ENCODE data around the gene TTC9B. TPM values are rescaled to one million over a fixed set of nuclear protein-coding genes. Genes with fewer than 3 reads are reported as not detected.

Gene TTC9B
- total RNA-seq, 3 donors from 2014 or later: 2.0 TPM; not detected in 2

DNA sequence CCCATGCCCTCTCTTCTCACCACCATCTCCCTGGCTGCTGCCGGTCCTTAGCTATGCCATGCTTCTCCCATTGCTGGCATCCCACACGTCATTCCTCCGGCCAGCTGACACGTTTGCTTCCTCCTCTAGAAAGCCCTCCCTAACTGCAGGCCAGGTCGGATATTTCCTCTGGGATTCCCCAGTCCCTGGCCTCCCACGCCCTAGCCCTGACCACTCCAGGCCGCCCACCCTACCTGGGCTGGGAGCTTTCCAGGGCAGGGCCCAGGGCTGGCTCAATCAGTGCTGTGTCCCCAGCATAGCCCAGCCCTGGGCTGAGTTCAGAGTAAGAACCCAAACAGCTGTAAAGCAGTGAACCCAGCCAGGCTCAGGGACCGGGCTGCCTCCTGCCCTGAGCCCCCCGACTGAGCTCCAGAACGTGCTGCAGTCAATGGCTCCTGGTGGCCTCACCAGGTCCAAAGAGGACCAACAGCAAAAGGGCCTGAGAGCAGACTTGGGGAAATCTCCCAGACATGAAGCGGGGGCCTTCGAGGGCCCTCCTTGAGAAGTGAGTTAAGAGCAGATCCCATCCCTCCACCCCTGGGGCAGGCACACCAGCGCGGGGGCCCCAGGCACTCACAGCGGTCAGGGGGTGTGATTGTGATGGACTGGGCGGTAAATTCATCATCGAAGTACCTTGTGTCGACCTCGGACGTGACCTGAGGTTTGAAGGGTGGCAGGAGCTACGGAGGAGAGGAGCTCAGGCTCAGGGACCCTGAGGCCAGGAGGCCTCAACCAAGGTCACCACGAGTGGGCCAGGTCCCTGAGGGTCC lies 16.4 kb upstream of the TTC9B start:
- no peak for ATAC-seq
- DNase-seq: no peak
- TF ChIP-seq, protein P1, sequence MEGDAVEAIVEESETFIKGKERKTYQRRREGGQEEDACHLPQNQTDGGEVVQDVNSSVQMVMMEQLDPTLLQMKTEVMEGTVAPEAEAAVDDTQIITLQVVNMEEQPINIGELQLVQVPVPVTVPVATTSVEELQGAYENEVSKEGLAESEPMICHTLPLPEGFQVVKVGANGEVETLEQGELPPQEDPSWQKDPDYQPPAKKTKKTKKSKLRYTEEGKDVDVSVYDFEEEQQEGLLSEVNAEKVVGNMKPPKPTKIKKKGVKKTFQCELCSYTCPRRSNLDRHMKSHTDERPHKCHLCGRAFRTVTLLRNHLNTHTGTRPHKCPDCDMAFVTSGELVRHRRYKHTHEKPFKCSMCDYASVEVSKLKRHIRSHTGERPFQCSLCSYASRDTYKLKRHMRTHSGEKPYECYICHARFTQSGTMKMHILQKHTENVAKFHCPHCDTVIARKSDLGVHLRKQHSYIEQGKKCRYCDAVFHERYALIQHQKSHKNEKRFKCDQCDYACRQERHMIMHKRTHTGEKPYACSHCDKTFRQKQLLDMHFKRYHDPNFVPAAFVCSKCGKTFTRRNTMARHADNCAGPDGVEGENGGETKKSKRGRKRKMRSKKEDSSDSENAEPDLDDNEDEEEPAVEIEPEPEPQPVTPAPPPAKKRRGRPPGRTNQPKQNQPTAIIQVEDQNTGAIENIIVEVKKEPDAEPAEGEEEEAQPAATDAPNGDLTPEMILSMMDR (IDR thresholded peaks at IDR 0.05): no peak
- intact Hi-C loops (cut with DNase I, micrococcal nuclease): no loop called here
- H3K4me3 ChIP-seq: no peak overlapping the region
- H3K4me1 ChIP-seq (ENCODE audit: low read depth): no peaks in the 10 kb centered on the region
- H3K36me3 ChIP-seq (ENCODE audit: low read depth): peaks cover 12% of the 10 kb centered on the region
- H3K9me3 ChIP-seq: no peaks in the 10 kb centered on the region

DNA sequence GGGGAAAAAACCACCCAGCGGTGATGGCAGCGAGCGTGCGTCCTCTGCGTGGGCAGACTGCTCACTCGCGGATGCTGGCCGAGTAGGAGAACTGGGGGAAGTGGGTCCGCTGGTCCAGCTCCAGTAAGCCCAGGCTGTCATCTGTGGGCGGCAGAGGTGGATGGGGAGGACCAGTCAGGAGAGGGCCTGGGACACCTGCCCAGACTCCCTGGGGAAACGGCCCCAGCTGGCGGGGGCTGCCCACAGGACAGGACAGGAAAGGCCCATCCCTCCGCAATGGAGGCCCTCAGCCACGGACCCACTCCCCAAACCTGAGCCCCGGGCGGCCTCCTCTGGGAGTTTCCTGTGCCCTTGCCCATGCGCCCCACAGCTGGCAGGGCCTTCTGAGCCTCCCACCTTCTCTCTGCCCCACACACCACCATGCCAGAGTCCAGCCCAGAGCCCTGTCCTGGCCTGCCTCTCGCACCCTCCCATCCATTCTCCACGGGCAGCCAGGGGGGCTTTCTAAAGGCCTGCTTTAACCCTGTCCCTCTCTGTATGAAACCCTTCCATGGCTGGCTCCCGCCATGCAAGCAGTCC lies 15.7 kb upstream of the TTC9B start:
- H3K36me3 ChIP-seq (ENCODE audit: low read depth): peaks cover 12% of the 10 kb centered on the region
- intact Hi-C loops (cut with DNase I, micrococcal nuclease): no loop called here
- TF ChIP-seq, protein P1 (IDR thresholded peaks at IDR 0.05): no peak
- no peak for DNase-seq
- H3K4me3 ChIP-seq: no peak overlapping the region
- ATAC-seq: no peak
- H3K9me3 ChIP-seq: no peaks in the 10 kb centered on the region
- H3K4me1 ChIP-seq (ENCODE audit: low read depth): no peaks in the 10 kb centered on the region

DNA sequence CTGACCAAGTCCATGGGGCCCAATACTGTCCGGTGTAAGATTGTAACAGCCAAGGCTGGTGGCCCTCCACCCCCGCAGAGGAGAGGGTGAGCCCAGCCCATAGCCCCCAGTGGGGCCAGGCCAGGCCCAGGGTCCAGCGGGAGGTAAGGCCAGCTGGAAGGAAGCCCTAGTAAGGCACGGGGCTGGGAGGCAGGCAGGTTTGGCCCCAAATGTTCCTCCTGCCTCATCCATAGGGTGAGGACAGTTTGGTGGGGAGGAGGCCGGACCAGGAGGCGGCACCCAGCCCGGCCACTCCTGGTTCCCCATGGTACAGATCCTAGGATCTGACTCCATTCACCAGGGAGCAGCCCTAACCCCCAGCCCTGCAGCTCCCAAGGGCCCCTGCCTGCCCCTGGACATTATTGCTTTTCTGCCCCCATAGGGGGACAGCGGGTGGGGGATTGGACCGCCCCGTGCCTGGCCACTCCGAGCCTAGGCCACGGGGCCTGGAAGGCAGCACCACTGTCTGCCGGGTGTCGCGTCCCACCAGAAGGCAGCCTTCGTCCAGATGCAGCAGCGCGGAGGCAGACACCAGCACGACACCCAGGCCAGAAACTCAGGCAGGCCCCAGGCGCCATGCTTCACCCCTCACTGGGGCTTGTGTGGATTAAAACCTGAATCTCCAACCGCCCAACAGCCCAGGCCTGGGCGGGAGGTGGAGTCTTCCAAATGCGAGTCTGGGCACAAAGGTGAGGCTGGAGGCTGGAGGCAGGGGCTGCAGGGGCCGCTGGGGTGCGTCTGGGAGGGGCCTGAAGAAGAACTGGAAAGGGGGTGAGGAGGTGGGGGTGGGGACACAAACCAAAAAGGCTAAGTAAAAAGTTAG lies 15.0 kb upstream of the TTC9B start:
- DNase-seq (no peak), ATAC-seq (no peak)
- H3K36me3 ChIP-seq (ENCODE audit: low read depth): peaks cover 12% of the 10 kb centered on the region
- H3K4me1 ChIP-seq (ENCODE audit: low read depth): no peaks in the 10 kb centered on the region
- intact Hi-C loops (cut with DNase I, micrococcal nuclease): no loop called here
- TF ChIP-seq, protein P1 (IDR thresholded peaks at IDR 0.05): no peak
- no peaks in the 10 kb centered on the region for H3K9me3 ChIP-seq
- no peak overlapping the region for H3K4me3 ChIP-seq

DNA sequence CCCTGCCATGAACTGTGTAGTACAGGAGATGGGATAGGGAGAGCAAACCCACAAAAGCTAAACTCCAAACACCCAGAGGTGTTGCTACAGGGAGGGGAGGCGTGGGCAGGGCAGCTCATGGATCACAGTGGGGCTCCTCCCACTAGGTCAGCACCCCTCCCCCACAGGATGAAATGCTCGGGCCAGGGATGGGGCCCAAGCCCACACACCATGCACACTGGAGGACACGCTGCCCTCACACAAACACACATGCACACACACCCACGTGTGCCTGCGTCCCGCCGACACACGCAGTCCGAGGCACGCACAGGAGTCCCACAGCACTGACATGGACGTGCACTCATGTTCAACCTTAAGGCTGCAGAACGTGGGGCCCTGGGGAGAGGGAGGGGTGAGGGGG lies 14.3 kb upstream of the TTC9B start:
- TF ChIP-seq, protein P1 (IDR thresholded peaks at IDR 0.05): no peak
- peak; percentile 11 for ATAC-seq
- Histone ChIP-seq H3K4me1 (ENCODE audit: low read depth) (no peaks in the 10 kb centered on the region), H3K4me3 (no peak overlapping the region), H3K36me3 (ENCODE audit: low read depth) (peaks cover 12% of the 10 kb centered on the region), H3K9me3 (no peaks in the 10 kb centered on the region)
- intact Hi-C loops (cut with DNase I, micrococcal nuclease): no loop called here
- DNase-seq: no peak

DNA sequence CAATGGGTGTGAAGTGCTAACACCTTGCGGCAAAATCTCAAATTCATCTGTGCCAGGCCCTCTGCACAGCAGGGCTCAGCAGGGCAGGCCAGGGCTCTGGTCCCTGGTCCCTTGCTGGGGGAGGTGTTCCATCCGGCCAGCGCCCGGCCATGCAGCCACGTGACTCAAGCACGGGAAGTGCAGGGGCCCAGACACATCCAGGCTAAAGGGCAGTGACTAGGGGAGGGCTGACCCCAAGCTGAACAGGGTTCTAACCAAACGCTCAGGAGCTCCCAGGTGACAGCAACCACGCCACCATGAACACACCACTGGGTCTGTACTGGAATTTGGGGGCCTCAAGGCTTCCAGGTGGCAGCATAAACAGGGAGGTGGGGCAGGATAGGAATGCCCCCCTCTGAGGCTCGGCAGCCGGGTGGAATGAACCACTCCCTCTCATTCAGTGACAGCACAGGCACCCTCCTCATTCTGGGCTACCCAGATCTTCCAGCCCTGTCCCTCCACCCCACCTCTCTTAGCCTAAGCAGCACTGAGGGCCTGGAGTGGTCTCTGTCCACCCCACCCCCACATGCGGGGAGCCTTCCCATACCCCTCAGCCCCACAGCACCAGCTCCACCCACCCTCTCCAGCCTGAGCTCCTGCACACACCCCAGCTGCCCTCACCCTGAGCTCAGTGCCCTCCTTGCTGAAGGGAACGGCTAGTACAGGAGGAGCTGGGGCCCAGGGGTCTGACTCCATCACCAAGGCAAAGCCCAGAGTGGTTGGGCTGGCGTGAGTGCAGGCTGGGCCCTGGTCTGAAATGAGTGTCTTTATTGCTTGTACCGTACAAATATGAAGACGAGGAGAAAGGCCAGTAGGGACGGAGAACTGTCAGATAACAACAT lies 13.6 kb upstream of the TTC9B start:
- Histone ChIP-seq H3K4me3 (no peak overlapping the region), H3K4me1 (ENCODE audit: low read depth) (no peaks in the 10 kb centered on the region), H3K9me3 (no peaks in the 10 kb centered on the region), H3K36me3 (ENCODE audit: low read depth) (peaks cover 8% of the 10 kb centered on the region)
- intact Hi-C loops (cut with DNase I, micrococcal nuclease): no loop called here
- DNase-seq (no peak), ATAC-seq (peak; percentile 24)
- TF ChIP-seq, protein P1 (IDR thresholded peaks at IDR 0.05): no peak

Data from mucosa of descending colon (tissue), 3 donors.